HG03439 (cell line): Measurements from ENCODE around the gene POLA1.

Source experiments
- ATAC-seq: cut with Tn5 transposase; IDR thresholded peaks from one replicate; pipeline ENCODE4 v1.9.1; 2021; ENCODE audit warnings: mild to moderate bottlenecking, moderate library complexity; ENCODE audit not compliant: unreplicated experiment

Gene POLA1

GRCh38 chrX:24965372-24965771 is 271.7 kb downstream of the POLA1 start:
- no peak for ATAC-seq

- no peak for ATAC-seq
Observed at GRCh38 chrX:24969812-24970211, 276.1 kb downstream of the POLA1 start.

GRCh38 chrX:24979081-24979480 is 285.4 kb downstream of the POLA1 start:
- ATAC-seq, result no peak

- ATAC-seq, result no peak
Observed at GRCh38 chrX:24981030-24981429, 287.3 kb downstream of the POLA1 start.

GRCh38 chrX:24982306-24982965 is 288.7 kb downstream of the POLA1 start:
- ATAC-seq, result no peak

- no peak for ATAC-seq
Observed at GRCh38 chrX:24983931-24984330, 290.2 kb downstream of the POLA1 start.

- no peak for ATAC-seq
Observed at GRCh38 chrX:24985120-24985519, 291.4 kb downstream of the POLA1 start.

GRCh38 chrX:24987731-24988130 is 294.0 kb downstream of the POLA1 start:
- no peak for ATAC-seq

GRCh38 chrX:24988314-24988713 is 294.6 kb downstream of the POLA1 start:
- ATAC-seq, result no peak

- no peak for ATAC-seq
Observed at GRCh38 chrX:24990535-24990934, 296.8 kb downstream of the POLA1 start.

GRCh38 chrX:24993879-24994278 is 300.2 kb downstream of the POLA1 start:
- ATAC-seq, result no peak

GRCh38 chrX:24996096-24996709 is 302.5 kb downstream of the POLA1 start:
- no peak for ATAC-seq

- no peak for ATAC-seq
Observed at GRCh38 chrX:24999511-24999910, 305.8 kb downstream of the POLA1 start.

- no peak for ATAC-seq
Observed at GRCh38 chrX:25001808-25002660, 308.3 kb downstream of the POLA1 start.

GRCh38 chrX:25002661-25003020 is 308.9 kb downstream of the POLA1 start:
- no peak for ATAC-seq

GRCh38 chrX:25003066-25003849 is 309.5 kb downstream of the POLA1 start:
- ATAC-seq, result no peak

GRCh38 chrX:25004040-25004439 is 310.3 kb downstream of the POLA1 start:
- ATAC-seq, result no peak

- ATAC-seq, result no peak
Observed at GRCh38 chrX:25004485-25005032, 310.8 kb downstream of the POLA1 start.

GRCh38 chrX:25005034-25005381 is 311.3 kb downstream of the POLA1 start:
- ATAC-seq, result no peak

GRCh38 chrX:25005382-25006185 is 311.9 kb downstream of the POLA1 start:
- no peak for ATAC-seq
